ENCODE measurements around the gene SLC66A1. TPM values are rescaled to one million over a fixed set of nuclear protein-coding genes. Genes with fewer than 3 reads are reported as not detected.
A peak's percentile ranks its signal among the peaks of the same experiment; 100 is the strongest.
"Not testable (repeated sequence)": the region's sequence is repeated elsewhere in the genome, so short reads cannot be mapped to it uniquely, and the experiment has no call there.

Gene SLC66A1
- total RNA-seq (10 to 100 TPM in 2 of 4 donors, 1 to 10 TPM in 2; 8.0 to 18.0 (median 10.1) TPM), polyA plus RNA-seq (10 to 100 TPM; 18.6 to 25.8 (median 24.4) TPM)
- long read RNA-seq, donor 1, partial matches to known transcripts = 4 of 14 reads
- long read RNA-seq, donor 1, other reads (novel, unspliced or antisense) = 5 of 14 reads
- long read RNA-seq, donor 2, transcript PQLC2-201 (8 exons, 2,153 nt) = major isoform, 6 of 29 reads
- long read RNA-seq, donor 2, partial matches to known transcripts = 10 of 29 reads
- long read RNA-seq, donor 2, other reads (novel, unspliced or antisense) = 9 of 29 reads

- no peaks in the 10 kb centered on the region for H3K27me3 ChIP-seq (ENCODE audit: insufficient read depth in 3 of 3, low read length in 2 of 3)
- peak; percentile 96 to 97 (median 96) for ATAC-seq
- 0 to 1% (median 0%) methylated on average over 74 to 105 of the region's 105 CpGs for WGBS, 3 donors
- peaks cover 0 to 20% of the 10 kb centered on the region in 2 donors for H3K36me3 ChIP-seq (ENCODE audit: insufficient read depth in 1 of 2, low read depth in 1 of 2)
- H3K4me1 ChIP-seq = peaks cover 28% of the 10 kb centered on the region
- H3K9me3 ChIP-seq = no peaks in the 10 kb centered on the region
- peak; percentile 7 for TF ChIP-seq CTCF (IDR thresholded peaks at IDR 0.05)
- intact Hi-C loops (cut with DNase I) = loop anchor here in 1 of 2 donors (5.0 kb wide), 1 partner anchor 60 kb away; the partner anchor contains the start of genes EMC1 and MRTO4
- H3K27ac ChIP-seq = peak within 1 kb of the TSS; percentile 99
- peak; percentile 95 to 97 for DNase-seq
- peak within 1 kb of the TSS; percentile 97 for H3K4me3 ChIP-seq
Observed at GRCh38 chr1:19311931-19312781, at the start of gene SLC66A1, which contains the start of gene AKR7A2. Gene SLC66A1, plus strand, starts transcription at chr1:19312326. Its CDS starts 5,352 bp downstream, at chr1:19317678. Gene AKR7A2, minus strand, starts transcription at chr1:19312144. Its CDS starts 20 bp downstream, at chr1:19312124.

- H3K4me1 ChIP-seq = no peaks in the 10 kb centered on the region
- intact Hi-C loops (cut with DNase I) = no loop called here
- H3K27me3 ChIP-seq (ENCODE audit: insufficient read depth in 3 of 3, low read length in 2 of 3) = no peaks in the 10 kb centered on the region
- H3K9me3 ChIP-seq = no peaks in the 10 kb centered on the region
- no peak overlapping the region for H3K27ac ChIP-seq
- no peak for TF ChIP-seq CTCF (IDR thresholded peaks at IDR 0.05)
- DNase-seq = no peak
- H3K36me3 ChIP-seq (ENCODE audit: insufficient read depth in 1 of 2, low read depth in 1 of 2) = peaks cover 6 to 33% of the 10 kb centered on the region in 2 donors
- no peak overlapping the region for H3K4me3 ChIP-seq
- ATAC-seq = no peak
- WGBS, 3 donors = 89 to 94% (median 91%) methylated on average over 5 of the region's 5 CpGs
Observed at GRCh38 chr1:19262744-19263143, 49.4 kb upstream of the SLC66A1 start.

- Histone ChIP-seq H3K36me3 (ENCODE audit: insufficient read depth in 1 of 2, low read depth in 1 of 2) (no peaks in the 10 kb centered on the region), H3K27ac (no peak overlapping the region), H3K27me3 (ENCODE audit: insufficient read depth in 3 of 3, low read length in 2 of 3) (no peaks in the 10 kb centered on the region), H3K9me3 (no peaks in the 10 kb centered on the region), H3K4me1 (no peaks in the 10 kb centered on the region), H3K4me3 (no peak overlapping the region)
- intact Hi-C loops (cut with DNase I) = no loop called here
- DNase-seq (no peak), ATAC-seq (no peak)
- WGBS, 3 donors = 85 to 91% (median 88%) methylated on average over 11 of the region's 11 CpGs
- no peak for TF ChIP-seq CTCF (IDR thresholded peaks at IDR 0.05)
Observed at GRCh38 chr1:19268445-19268844, 43.7 kb upstream of the SLC66A1 start.

GRCh38 chr1:19269427-19270342 lies 42.4 kb upstream of the SLC66A1 start:
- DNase-seq; H3K9me3 ChIP-seq; H3K27ac ChIP-seq; ATAC-seq; H3K4me1 ChIP-seq; intact Hi-C loops (cut with DNase I); H3K4me3 ChIP-seq; H3K36me3 ChIP-seq (ENCODE audit: insufficient read depth in 1 of 2, low read depth in 1 of 2); H3K27me3 ChIP-seq (ENCODE audit: insufficient read depth in 3 of 3, low read length in 2 of 3): not testable (repeated sequence)
- WGBS, 3 donors = 62 to 79% (median 78%) methylated on average over 7 to 9 of the region's 9 CpGs

- WGBS, 3 donors = 83 to 92% (median 87%) methylated on average over 6 of the region's 6 CpGs
- intact Hi-C loops (cut with DNase I); H3K9me3 ChIP-seq; H3K27me3 ChIP-seq (ENCODE audit: insufficient read depth in 3 of 3, low read length in 2 of 3); H3K27ac ChIP-seq; H3K4me1 ChIP-seq; ATAC-seq; H3K36me3 ChIP-seq (ENCODE audit: insufficient read depth in 1 of 2, low read depth in 1 of 2); DNase-seq; H3K4me3 ChIP-seq: not testable (repeated sequence)
Observed at GRCh38 chr1:19270343-19270730, 41.8 kb upstream of the SLC66A1 start.
